DND-41 (cell line): ENCODE data around the gene CSE1L.

Source experiments
- ATAC-seq: fragments of 200-7000 bp; cut with Tn5 transposase; 3 replicates; pipeline ENCODE4 v1.9.1; 2021; ENCODE audit warnings: low read depth; ENCODE audit not compliant: insufficient read depth
- DNase-seq: peaks from one replicate; pipeline ENCODE4 v3.0.0-alpha.2; 2020
- H2AFZ ChIP-seq: 2 replicates; pipeline ENCODE4 v1.6.0; 2012; ENCODE audit warnings: low read depth, low read length
- H3K27ac ChIP-seq: 2 replicates; pipeline ENCODE4 v1.5.1; 2012; ENCODE audit warnings: low read length, inconsistent platforms
- H3K27me3 ChIP-seq: fragments of 200-600 bp; sonication (generic); 2 replicates; pipeline ENCODE4 v1.6.0; 2012; ENCODE audit warnings: low read length, mild to moderate bottlenecking, inconsistent platforms; ENCODE audit not compliant: insufficient read depth, poor library complexity
- H3K36me3 ChIP-seq: 2 replicates; pipeline ENCODE4 v1.5.1; 2012; ENCODE audit warnings: low read length, inconsistent platforms; ENCODE audit not compliant: insufficient read depth
- H3K4me1 ChIP-seq: 2 replicates; pipeline ENCODE4 v1.5.1; 2012; ENCODE audit warnings: mild to moderate bottlenecking, low read length; ENCODE audit not compliant: insufficient read depth
- H3K4me2 ChIP-seq: 2 replicates; pipeline ENCODE4 v1.6.0; 2012; ENCODE audit warnings: mild to moderate bottlenecking, moderate library complexity, low read length, inconsistent platforms; ENCODE audit not compliant: insufficient read depth
- H3K4me3 ChIP-seq, 2 experiments: fragments of 200-600 bp in 1 of 2; shearing (Covaris generic) in 1 of 2; 2 replicates each; pipeline ENCODE4 v1.5.1; 2012 to 2016; ENCODE audit warnings: inconsistent platforms in 2 of 2, low read length in 2 of 2, mild to moderate bottlenecking in 2 of 2, low read depth in 1 of 2, moderate library complexity in 1 of 2
- H3K79me2 ChIP-seq: 2 replicates; pipeline ENCODE4 v1.6.0; 2012; ENCODE audit warnings: low read length, inconsistent platforms; ENCODE audit not compliant: insufficient read depth
- H3K9ac ChIP-seq: 2 replicates; pipeline ENCODE4 v1.6.0; 2012; ENCODE audit warnings: low read depth, mild to moderate bottlenecking, inconsistent platforms, low read length, moderate library complexity
- H3K9me3 ChIP-seq: 2 replicates; pipeline ENCODE4 v1.5.1; 2012; ENCODE audit warnings: low read length, moderate library complexity, mild to moderate bottlenecking, inconsistent platforms; ENCODE audit not compliant: insufficient read depth, severe bottlenecking
- H4K20me1 ChIP-seq: 2 replicates; pipeline ENCODE4 v1.6.0; 2012; ENCODE audit warnings: low read length; ENCODE audit not compliant: insufficient read depth
- EZH2 ChIP-seq: IDR thresholded peaks from 3 replicates; pipeline ENCODE4 v1.6.1; 2012; ENCODE audit warnings: borderline replicate concordance, low read depth, mild to moderate bottlenecking, moderate library complexity, low read length, inconsistent platforms; ENCODE audit not compliant: severe bottlenecking
- TF ChIP-seq, protein P1 (sequence below): IDR thresholded peaks from 2 replicates; pipeline ENCODE4 v1.5.1; 2012; ENCODE audit warnings: borderline replicate concordance, low read length, moderate library complexity, mild to moderate bottlenecking; ENCODE audit not compliant: poor library complexity, severe bottlenecking; ENCODE audit errors: extremely low read depth

The CSE1L gene

DNA sequence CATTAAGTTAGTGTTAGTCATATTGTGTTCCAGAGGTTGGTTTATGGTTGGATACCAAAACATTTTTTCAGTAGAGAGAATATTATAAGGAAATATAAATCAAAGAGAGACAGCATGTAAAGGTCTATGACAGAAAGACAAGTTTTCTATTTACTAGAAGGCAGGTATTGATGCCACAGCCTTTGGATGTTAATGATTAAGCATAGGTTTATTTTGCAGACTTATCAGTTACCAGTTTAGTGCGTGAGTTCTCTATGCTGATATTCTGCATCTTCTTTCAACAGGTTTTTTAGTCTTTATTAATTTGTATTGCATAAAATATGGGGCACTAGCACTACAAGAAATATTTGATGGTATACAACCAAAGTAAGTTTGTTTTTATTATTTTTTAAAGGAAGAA, 45.6 kb downstream of the CSE1L start:
- Histone ChIP-seq H4K20me1 (peaks cover 11% of the 10 kb centered on the region; the same call in 1 of the 2 replicates), H3K9me3 (no peaks in the 10 kb centered on the region), H3K4me2 (no peak overlapping the region), H3K4me3 (no peak overlapping the region), H2AFZ (no peak overlapping the region), H3K4me1 (no peaks in the 10 kb centered on the region), H3K36me3 (peaks cover 99% of the 10 kb centered on the region), H3K27me3 (no peaks in the 10 kb centered on the region), H3K79me2 (peaks cover 8% of the 10 kb centered on the region), H3K27ac (no peak overlapping the region), H3K9ac (no peak overlapping the region)
- TF ChIP-seq, protein P1, sequence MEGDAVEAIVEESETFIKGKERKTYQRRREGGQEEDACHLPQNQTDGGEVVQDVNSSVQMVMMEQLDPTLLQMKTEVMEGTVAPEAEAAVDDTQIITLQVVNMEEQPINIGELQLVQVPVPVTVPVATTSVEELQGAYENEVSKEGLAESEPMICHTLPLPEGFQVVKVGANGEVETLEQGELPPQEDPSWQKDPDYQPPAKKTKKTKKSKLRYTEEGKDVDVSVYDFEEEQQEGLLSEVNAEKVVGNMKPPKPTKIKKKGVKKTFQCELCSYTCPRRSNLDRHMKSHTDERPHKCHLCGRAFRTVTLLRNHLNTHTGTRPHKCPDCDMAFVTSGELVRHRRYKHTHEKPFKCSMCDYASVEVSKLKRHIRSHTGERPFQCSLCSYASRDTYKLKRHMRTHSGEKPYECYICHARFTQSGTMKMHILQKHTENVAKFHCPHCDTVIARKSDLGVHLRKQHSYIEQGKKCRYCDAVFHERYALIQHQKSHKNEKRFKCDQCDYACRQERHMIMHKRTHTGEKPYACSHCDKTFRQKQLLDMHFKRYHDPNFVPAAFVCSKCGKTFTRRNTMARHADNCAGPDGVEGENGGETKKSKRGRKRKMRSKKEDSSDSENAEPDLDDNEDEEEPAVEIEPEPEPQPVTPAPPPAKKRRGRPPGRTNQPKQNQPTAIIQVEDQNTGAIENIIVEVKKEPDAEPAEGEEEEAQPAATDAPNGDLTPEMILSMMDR = no peak
- no peak for TF ChIP-seq EZH2
- DNase-seq (no peak), ATAC-seq (no peak)

DNA sequence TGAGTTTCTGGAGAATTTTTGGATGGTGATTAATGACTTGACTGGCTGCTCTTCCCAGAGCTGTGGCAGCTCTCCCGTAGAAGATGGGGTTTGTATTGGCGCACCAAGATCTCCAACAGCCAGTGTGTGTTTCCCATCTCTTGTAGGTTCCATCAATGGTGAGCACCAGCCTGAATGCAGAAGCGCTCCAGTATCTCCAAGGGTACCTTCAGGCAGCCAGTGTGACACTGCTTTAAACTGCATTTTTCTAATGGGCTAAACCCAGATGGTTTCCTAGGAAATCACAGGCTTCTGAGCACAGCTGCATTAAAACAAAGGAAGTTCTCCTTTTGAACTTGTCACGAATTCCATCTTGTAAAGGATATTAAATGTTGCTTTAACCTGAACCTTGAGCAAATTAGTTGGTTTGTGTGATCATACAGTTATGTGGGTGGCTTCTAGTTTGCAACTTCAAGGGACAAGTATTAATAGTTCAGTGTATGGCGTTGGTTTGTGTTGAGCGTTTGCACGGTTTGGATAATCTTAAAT, 50.2 kb downstream of the CSE1L start:
- no peak for DNase-seq
- Histone ChIP-seq H3K4me1 (no peaks in the 10 kb centered on the region), H3K4me3 (no peak overlapping the region), H4K20me1 (peaks cover 18% of the 10 kb centered on the region; the same call in 1 of the 2 replicates), H3K9me3 (no peaks in the 10 kb centered on the region), H3K9ac (no peak overlapping the region), H2AFZ (no peak overlapping the region), H3K27me3 (no peaks in the 10 kb centered on the region), H3K27ac (no peak overlapping the region), H3K36me3 (peaks cover 97% of the 10 kb centered on the region), H3K4me2 (no peak overlapping the region), H3K79me2 (peaks cover 23% of the 10 kb centered on the region)
- no peak for TF ChIP-seq EZH2
- ATAC-seq = no peak

DNA sequence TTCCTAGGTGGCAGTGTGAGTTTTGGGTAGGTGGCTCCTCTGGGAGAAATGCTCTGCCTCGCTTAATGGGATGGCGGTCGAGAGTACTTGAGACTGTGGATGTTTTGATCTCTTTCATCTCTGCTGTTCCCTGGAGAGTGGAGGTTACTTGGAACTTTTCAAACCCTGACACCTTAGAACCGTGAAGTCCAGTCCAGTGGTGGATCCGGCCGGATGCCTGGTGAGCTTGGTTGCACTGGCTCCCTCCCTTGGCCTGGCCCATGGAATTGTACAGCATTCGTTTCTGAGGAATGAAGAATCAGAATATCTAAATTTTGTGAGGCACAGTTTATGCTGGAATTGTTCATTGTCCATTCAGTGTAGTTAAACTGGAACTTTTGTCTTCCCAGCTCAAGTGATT, 51.0 kb downstream of the CSE1L start:
- H3K4me3 ChIP-seq = no peak overlapping the region
- DNase-seq = no peak
- H4K20me1 ChIP-seq = peaks cover 23% of the 10 kb centered on the region; the same call in 1 of the 2 replicates
- H3K36me3 ChIP-seq = peaks cover 97% of the 10 kb centered on the region
- H3K9me3 ChIP-seq = no peaks in the 10 kb centered on the region
- H3K27me3 ChIP-seq = no peaks in the 10 kb centered on the region
- no peak overlapping the region for H3K27ac ChIP-seq
- H3K4me1 ChIP-seq = no peaks in the 10 kb centered on the region
- TF ChIP-seq EZH2 = no peak
- TF ChIP-seq, protein P1 = no peak
- ATAC-seq = no peak
- H3K4me2 ChIP-seq = no peak overlapping the region
- no peak overlapping the region for H2AFZ ChIP-seq
- H3K9ac ChIP-seq = no peak overlapping the region
- H3K79me2 ChIP-seq = peaks cover 24% of the 10 kb centered on the region

DNA sequence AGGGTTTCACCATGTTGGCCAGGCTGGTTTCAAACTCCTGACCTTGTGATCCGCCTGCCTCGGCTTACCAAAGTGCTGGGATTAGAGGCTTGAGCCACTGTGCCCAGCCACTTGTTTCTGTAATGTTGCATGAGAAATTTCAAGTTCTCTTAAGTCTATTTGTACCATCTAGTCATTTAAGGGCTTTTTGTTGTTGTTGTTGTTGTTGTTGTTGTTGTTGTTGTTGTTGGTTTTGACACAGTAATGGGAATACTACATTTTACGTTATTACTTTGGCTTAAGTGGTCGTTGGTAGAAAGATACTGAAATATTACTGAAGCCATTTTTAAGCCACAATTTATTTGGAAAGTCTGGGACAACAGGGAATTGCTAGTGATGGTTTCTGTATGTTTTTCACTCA, 52.0 kb downstream of the CSE1L start:
- Histone ChIP-seq H3K4me3 (no peak overlapping the region), H3K36me3 (peaks cover 97% of the 10 kb centered on the region), H3K4me1 (no peaks in the 10 kb centered on the region), H3K27me3 (no peaks in the 10 kb centered on the region), H3K27ac (no peak overlapping the region), H3K4me2 (no peak overlapping the region), H3K79me2 (peaks cover 24% of the 10 kb centered on the region), H4K20me1 (peaks cover 33% of the 10 kb centered on the region; the same call in 1 of the 2 replicates), H3K9ac (no peak overlapping the region), H2AFZ (no peak overlapping the region), H3K9me3 (no peaks in the 10 kb centered on the region)
- no peak for DNase-seq
- TF ChIP-seq EZH2 = no peak
- TF ChIP-seq, protein P1 = no peak
- no peak for ATAC-seq
